ENCODE data around the gene CACHD1. TPM values are rescaled to one million over a fixed set of nuclear protein-coding genes. Genes with fewer than 3 reads are reported as not detected.

The CACHD1 gene
- total and polyA plus RNA-seq, 2 of the 8 experiments (the other 6 are each of a cell fraction or from before 2014, with no cell fraction given) = 22.2 to 42.5 TPM

- no peak overlapping the region for H2BK5ac ChIP-seq (ENCODE audit: low read depth, low read length)
- no peak overlapping the region for H4K8ac ChIP-seq (ENCODE audit: extremely low read depth, insufficient read depth, low read length)
- H3K79me1 ChIP-seq (ENCODE audit: low read depth, low read length) = peaks cover 1% of the 10 kb centered on the region; the same call in 1 of the 2 replicates
- FAIRE-seq (no peak), DNase-seq (ENCODE audit: low read depth in 1 of 2, low spot score in 2 of 2) (no peak)
- no peak overlapping the region for H3K4ac ChIP-seq (replicated peaks; ENCODE audit: insufficient read length, low read depth, low read length)
- H3K9ac ChIP-seq (replicated peaks in 1 of 4; ENCODE audit: extremely low read depth in 1 of 4, low read depth in 3 of 4, low read length in 3 of 4) = no peak overlapping the region
- H3K4me2 ChIP-seq (ENCODE audit: insufficient read depth in 1 of 2, low read depth in 2 of 2, low read length in 2 of 2) = no peak overlapping the region
- H3K23ac ChIP-seq (ENCODE audit: insufficient read length) = no peak overlapping the region
- ChIA-PET POLR2A (ENCODE audit: partially characterized antibody) (interaction anchor here (1.5 kb wide), 1 partner anchor 17 kb away, joined by 3 read pairs; no protein-coding TSS in a partner anchor), CTCF (ENCODE audit: partially characterized antibody) (no interaction called here)
- H3K27me3 ChIP-seq (replicated peaks in 1 of 4; ENCODE audit: control insufficient read depth in 3 of 4, extremely low read depth in 1 of 4, insufficient read depth in 3 of 4, low read length in 3 of 4) = no peaks in the 10 kb centered on the region
- H3K56ac ChIP-seq (replicated peaks; ENCODE audit: insufficient read length, low read depth, low read length) = no peak overlapping the region
- H2BK12ac ChIP-seq (ENCODE audit: low read depth, low read length) = no peak overlapping the region
- WGBS, 2 experiments (ENCODE audit: extremely low coverage in 1 of 2, insufficient coverage in 1 of 2, insufficient read length in 1 of 2, insufficient replicate concordance in 2 of 2, low coverage in 1 of 2, low lambda C conversion rate in 2 of 2, missing lambda C conversion rate in 1 of 2) = 88% methylated on average over 1 of the region's 1 CpG; no CpG with 5 or more reads in 1 of the 2 experiments
- no peak overlapping the region for H2BK20ac ChIP-seq (ENCODE audit: low read length)
- no peak overlapping the region for H4K5ac ChIP-seq (ENCODE audit: insufficient read length, low read depth, low read length)
- H2BK120ac ChIP-seq (replicated peaks; ENCODE audit: low read depth, low read length) = no peak overlapping the region
- H4K91ac ChIP-seq (replicated peaks; ENCODE audit: insufficient read length, low read length) = no peak overlapping the region
- no peak overlapping the region for H3K27ac ChIP-seq (ENCODE audit: low read depth, low read length)
- H3K4me1 ChIP-seq (replicated peaks in 1 of 4; ENCODE audit: control insufficient read depth in 3 of 4, insufficient read depth in 4 of 4, low read length in 3 of 4) = no peaks in the 10 kb centered on the region; a peak in 1 of 7 replicates
- H3K9me3 ChIP-seq (ENCODE audit: insufficient read depth in 2 of 2, low read depth in 1 of 2, low read length in 1 of 2) = no peaks in the 10 kb centered on the region
- no peak overlapping the region for H3K14ac ChIP-seq (ENCODE audit: insufficient read length)
- peaks cover 0 to 2% (median 0%) of the 10 kb centered on the region in 4 experiments; a peak in 1 of 8 replicates for H3K36me3 ChIP-seq (ENCODE audit: control insufficient read depth in 2 of 4, insufficient read depth in 4 of 4, low read length in 3 of 4)
- H2AFZ ChIP-seq (ENCODE audit: low read length) = no peak overlapping the region
- no peaks in the 10 kb centered on the region for H4K20me1 ChIP-seq (replicated peaks in 1 of 2; ENCODE audit: control insufficient read depth in 1 of 2, insufficient read depth in 2 of 2, low read length in 2 of 2)
- H3K23me2 ChIP-seq (ENCODE audit: low read depth, low read length) = no peaks in the 10 kb centered on the region
- H3K4me3 ChIP-seq (ENCODE audit: extremely low read depth in 1 of 4, insufficient read depth in 2 of 4, low read depth in 3 of 4, low read length in 4 of 4) = no peak overlapping the region
- H2AK5ac ChIP-seq (ENCODE audit: low read depth, low read length) = no peak overlapping the region
- H3K18ac ChIP-seq (ENCODE audit: extremely low read depth, low read length) = no peak overlapping the region
- peaks cover 0 to 74% of the 10 kb centered on the region in 2 experiments; a peak in 2 of 4 replicates for H3K79me2 ChIP-seq (ENCODE audit: control insufficient read depth in 1 of 2, insufficient read depth in 2 of 2, low read length in 2 of 2)
- no peak overlapping the region for H2BK15ac ChIP-seq (ENCODE audit: low read length)
- TF ChIP-seq ATF2 (IDR thresholded peaks at IDR 0.05; ENCODE audit: low read length) (no peak), SUZ12 (IDR thresholded peaks at IDR 0.05; ENCODE audit: low read length) (no peak), SIRT6 (IDR thresholded peaks at IDR 0.05; ENCODE audit: low read length) (no peak), KDM1A (IDR thresholded peaks at IDR 0.05; ENCODE audit: borderline replicate concordance, low read length) (no peak), USF2 (IDR thresholded peaks at IDR 0.05; ENCODE audit: low read length) (no peak), BACH1 (IDR thresholded peaks at IDR 0.05; ENCODE audit: low read length) (no peak), SAP30 (IDR thresholded peaks at IDR 0.05; ENCODE audit: insufficient read depth, insufficient replicate concordance, low read length) (no peak)
- TF ChIP-seq, protein P1, sequence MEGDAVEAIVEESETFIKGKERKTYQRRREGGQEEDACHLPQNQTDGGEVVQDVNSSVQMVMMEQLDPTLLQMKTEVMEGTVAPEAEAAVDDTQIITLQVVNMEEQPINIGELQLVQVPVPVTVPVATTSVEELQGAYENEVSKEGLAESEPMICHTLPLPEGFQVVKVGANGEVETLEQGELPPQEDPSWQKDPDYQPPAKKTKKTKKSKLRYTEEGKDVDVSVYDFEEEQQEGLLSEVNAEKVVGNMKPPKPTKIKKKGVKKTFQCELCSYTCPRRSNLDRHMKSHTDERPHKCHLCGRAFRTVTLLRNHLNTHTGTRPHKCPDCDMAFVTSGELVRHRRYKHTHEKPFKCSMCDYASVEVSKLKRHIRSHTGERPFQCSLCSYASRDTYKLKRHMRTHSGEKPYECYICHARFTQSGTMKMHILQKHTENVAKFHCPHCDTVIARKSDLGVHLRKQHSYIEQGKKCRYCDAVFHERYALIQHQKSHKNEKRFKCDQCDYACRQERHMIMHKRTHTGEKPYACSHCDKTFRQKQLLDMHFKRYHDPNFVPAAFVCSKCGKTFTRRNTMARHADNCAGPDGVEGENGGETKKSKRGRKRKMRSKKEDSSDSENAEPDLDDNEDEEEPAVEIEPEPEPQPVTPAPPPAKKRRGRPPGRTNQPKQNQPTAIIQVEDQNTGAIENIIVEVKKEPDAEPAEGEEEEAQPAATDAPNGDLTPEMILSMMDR (IDR thresholded peaks at IDR 0.05; ENCODE audit: control extremely low read depth in 1 of 3, insufficient read depth in 1 of 3, low read depth in 1 of 3, low read length in 3 of 3) = no peak
Measured at GRCh38 chr1:64590316-64590715, 120.4 kb downstream of the CACHD1 start.

Data from H1 (cell line).